Stimulated activated CD4-positive, alpha-beta T cell treated with anti-CD3 and anti-CD28 coated beads, TNF-alpha, amount 100 ng/mL, for 1 hour (primary cell): ENCODE results near the gene ATXN10.

Source experiments
- DNase-seq, 3 donors: peaks; one replicate each; pipeline ENCODE4 v3.0.0-alpha.2; 2020; ENCODE audit warnings: low read depth in 3 of 3, low spot score in 1 of 3

Gene ATXN10

DNA sequence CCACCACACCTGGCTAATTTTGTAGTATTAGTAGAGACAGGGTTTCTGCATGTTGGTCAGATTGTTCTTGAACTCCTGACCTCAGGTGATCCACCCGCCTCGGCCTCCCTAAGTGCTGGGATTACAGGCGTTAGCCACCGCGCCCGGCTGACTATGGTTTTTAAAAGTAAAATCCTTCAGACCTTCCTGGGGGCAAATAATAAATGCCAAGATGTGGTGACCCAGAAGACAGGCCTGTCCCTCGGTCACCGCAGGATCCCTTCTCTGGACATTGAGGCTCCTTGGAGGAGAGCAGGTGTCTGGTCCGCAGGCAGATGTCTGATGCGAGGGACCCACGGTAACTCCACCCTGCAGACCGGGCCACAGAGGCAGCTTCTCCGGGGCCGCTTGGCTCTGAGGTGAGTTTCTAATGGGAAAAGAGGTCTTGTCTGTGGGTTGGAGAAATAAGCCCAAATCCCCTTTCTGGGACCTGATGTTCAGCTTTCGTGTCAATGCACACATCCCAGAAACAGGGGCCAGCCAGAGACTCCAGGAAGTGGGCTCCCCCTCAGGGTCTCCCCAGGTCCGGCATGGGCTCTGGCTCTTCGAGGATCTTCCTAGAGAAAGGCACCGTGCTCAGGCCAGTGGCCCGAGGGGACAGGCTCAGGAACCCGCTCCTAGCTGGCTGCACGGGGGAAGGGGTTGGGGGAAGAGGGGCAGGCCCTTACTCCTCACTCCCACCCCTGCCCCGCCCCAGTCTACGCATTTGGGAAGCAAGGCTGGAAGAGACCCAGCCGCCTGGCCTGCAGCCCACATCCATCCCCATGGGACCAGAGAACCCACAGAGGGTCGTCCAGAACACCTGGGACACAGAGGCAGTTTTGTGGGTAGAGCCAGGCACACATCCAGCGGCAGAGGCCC lies 204.8 kb downstream of the ATXN10 start:
- DNase-seq, result no peak

DNA sequence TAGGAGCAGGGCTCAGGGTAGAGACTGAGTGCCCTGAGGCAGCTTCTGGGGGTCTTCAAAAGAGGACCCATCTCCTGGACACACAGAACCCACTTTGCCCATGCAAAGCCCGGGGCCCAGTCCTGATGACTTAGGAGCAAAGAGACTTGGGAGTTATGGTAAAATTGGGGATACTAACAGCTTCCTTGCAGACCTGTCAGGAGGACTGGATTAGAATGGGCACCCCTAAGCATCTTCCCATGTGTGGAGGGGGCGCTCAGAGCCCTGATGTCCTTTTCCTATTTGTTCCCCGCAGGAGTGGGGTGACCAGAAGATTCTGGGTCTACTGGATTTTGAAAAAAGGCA lies 205.4 kb downstream of the ATXN10 start:
- no peak for DNase-seq

GRCh38 chr22:45877651-45878050 lies 206.0 kb downstream of the ATXN10 start:
- no peak for DNase-seq

DNA sequence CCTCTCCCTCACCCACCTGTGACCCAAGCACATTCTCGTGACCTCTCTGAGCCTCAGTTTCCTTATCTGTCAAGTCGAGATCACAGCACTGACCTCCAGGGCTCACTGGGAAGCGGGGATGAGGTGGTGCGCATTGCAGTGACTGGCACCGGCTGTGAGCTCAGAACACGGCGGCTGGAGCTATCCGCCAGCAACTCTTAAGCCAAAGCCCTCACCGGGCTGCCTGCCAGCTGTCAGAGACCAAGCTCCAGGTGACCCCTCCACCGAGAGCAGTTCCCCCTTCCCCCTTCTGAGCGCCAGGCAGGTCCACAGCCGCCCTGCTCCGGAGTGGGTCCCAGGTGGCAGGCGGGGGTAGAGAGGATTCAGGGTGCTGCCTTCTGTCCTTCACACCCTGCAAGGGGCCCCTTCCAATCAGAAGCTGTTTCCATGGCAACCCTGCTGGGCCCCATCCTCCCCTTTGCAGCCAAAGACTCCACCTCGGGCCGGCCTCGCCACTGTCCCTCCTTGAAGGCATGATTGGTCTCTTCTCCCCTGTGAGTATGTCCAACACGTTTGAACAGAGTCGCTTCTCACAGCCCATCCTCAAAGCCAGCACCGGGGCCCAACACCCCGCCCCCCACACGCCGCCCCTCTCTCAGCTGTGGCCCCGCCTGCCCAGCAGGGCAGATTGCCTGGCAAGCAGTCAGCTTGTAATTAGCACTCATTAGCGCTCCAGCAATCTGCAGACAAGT lies 206.6 kb downstream of the ATXN10 start:
- no peak for DNase-seq

- no peak for DNase-seq
These were observed 207.4 kb downstream of the ATXN10 start for GRCh38 chr22:45878901-45879551.

DNA sequence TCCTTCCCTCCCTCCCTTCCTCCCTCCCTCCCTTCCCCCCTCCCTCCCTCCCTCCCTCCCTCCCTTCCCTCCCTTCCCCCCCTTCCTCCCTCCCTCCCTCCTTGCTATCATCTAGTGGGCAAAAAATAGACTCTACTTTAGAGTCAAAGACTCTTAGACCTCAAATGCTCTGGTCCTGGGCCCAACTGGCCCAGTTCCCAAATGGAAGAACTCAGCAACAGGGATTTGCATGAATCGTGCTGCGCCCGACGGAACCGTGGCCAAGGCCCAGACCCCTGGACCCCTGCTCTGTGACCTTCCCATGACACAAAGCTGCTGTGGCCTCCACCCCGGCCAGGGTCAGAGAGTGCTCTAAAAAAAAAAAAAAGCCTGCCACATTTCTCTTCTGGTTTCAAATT lies 207.9 kb downstream of the ATXN10 start:
- DNase-seq, result no peak

GRCh38 chr22:45880091-45880715 lies 208.6 kb downstream of the ATXN10 start:
- no peak for DNase-seq

DNA sequence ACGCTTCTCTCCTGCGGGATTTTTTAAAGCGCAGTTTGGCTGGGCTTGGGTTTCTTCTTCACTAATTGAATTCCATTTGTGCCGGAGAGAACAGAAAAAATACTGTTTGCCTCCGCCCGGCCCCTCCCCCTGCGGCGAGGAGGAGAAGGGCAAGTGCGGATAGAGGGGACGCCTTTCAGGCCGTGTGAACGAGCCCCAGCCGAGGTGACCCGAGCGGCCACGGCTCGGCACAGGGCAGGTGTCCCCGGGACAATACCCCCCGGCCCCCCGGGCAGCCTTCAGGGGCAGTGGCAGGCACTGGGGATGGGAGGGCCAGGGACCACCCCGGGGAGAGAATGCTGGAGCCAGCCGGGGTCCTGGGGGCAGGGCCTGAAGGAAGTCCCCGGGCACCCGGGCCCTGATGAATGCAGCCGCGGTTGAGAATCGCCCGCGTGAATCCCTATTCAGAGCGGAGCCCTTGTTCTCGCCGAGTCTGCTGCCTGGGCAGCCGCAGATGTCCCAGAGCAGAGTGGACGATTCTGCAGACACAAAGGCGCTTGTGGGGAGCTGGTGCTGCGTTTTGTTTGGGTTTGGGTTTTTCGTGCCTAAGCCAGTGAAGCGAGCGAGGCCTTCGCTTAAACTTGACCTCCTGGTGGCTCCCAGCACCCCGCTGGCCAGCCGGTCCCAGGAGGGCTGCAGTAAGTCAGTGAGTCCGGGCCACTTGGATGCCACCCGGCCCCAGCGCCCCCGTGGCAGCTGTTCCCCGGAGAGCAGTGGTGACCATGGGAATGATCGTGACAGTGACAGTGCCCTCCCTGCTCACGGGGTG lies 209.3 kb downstream of the ATXN10 start:
- DNase-seq, result no peak

DNA sequence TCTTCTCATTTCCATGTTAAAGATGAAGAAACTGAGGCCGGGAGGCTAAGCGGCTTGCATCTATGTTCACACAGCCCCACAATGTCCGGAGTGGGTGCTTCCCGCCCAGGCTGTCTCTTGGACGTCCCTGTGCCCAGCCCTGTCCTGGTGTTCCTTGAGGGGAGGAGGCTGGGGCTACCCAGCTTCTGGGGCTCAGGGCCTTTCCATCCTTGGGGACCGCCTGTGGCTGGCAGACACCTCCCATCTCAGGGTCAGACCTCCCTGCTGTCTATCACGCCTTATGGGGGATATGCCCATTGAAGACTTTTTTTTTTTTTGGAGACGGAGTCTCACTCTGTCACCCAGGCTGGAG lies 209.9 kb downstream of the ATXN10 start:
- no peak for DNase-seq

- DNase-seq, result no peak
These were observed 211.5 kb downstream of the ATXN10 start for GRCh38 chr22:45882881-45883810.

GRCh38 chr22:45883811-45884170 lies 212.2 kb downstream of the ATXN10 start:
- DNase-seq, result no peak

DNA sequence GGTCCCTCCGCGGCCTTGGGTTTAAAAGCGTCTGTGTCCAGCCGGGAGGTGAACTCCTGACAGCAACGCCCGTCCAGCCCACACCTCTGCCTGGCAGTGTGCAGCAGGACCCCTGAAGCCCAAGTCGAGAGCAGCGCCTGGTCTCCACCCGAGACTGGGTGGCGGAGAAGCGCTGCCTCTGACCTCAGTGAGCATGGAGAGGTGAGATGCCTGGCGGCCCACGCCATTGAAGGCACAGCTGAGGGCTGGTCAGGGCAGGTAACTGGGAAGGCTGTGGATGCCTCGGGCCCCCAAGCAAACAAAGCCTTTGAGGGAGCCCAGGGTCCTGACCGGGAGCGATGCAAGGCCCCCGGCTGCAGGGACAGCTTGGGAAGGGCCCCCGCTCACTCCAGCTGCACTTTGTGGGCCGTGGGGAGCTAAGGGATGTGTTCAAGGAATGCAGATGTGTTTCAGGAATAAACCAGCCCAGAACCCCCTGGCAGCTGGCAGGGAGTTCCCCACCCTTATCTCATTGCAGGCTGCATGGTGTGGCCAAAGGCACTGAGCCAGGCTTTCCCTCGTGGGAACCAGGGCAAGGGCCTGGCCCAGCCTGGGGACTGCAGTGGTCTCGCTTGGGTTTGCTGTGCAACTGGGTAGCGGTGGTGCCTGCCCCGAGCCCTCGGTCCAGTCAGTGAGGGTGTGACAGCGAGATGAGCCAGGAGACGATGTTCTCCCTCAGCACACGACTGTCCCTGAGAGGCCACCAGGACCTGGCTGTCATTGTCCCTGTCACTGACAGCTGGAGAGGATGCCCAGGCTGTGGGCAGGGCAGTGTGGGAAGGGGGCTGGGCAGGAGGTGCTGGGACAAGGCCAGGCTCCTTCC lies 212.8 kb downstream of the ATXN10 start:
- no peak for DNase-seq

DNA sequence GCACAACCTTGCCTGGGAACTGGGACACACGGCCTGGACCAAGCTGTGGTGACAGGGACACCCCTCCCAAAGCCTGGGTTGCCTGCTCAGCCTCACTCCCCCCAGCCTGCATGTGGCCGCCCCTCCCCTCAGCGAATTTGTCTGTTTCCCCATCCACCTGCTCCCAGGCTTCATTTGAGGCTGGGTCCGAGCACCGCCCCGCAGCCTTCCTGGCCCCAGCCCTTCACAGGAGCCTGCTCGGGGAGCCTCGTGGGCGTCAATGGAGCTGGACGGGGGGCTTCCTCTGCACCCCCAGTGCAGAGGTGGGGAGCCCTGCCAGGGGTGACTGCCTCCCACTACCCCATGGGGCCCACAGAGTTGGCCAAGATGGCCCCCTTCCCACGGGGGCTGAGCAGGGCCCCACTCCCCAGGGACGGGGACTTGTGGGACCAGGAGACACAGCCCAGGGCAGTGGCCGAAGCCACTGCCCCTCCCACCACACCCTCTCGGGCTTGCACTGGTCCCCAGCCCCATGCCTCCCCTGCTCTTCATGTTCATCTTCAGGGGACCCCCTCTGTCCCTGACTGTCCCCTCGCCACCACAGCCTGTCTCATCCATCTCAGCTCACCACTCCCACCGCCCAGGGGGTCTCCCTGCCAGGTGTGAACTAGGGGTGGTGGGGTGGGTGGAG lies 213.7 kb downstream of the ATXN10 start:
- DNase-seq, result no peak

- DNase-seq, result no peak
These were observed 214.3 kb downstream of the ATXN10 start for GRCh38 chr22:45885941-45886395.

DNA sequence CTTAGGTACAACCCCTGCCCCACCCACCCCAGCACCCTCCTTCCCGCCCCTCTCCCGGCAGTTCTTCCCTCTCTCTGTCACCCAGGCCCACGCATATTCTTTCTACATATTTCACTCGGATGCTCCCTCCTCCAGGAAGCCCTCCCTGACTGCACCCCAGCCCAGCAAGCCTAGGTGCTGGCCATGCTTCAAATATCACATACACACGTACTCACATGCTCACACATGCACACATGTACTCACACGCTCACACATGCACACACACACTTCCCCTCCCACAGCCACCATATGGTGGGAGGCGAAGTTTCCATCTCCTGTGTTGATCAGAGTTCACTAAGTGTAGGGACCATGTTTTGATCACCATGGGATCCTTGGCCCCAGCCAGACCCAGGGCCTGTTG lies 214.9 kb downstream of the ATXN10 start:
- no peak for DNase-seq

GRCh38 chr22:45887202-45888131 lies 215.8 kb downstream of the ATXN10 start:
- DNase-seq, result no peak
